Right lobe of liver (tissue), 4 donors: Measurements from ENCODE around the gene SLC35G2.

ENCODE experiments used
- POLR2A ChIP-seq: fragments of 450-650 bp; IDR thresholded peaks from one replicate; pipeline ENCODE4 v1.6.1; 2017; ENCODE audit warnings: antibody characterized with exemption, mild to moderate bottlenecking
- TF ChIP-seq, protein P1 (sequence below), 4 donors: fragments of 200-600 bp in 3 of 4; fragments of 450-650 bp in 1 of 4; IDR thresholded peaks; one replicate each; pipeline versions ENCODE4 v1.5.1 to v1.8.0; 2016 to 2022; ENCODE audit warnings: antibody characterized with exemption in 4 of 4, mild to moderate bottlenecking in 2 of 4
- donor health status: DM: no; HTN: no; CAD: no.
- donor health status: DM: no; HTN: no; CAD: no.
- donor health status: DM: no; HTN: yes; CAD: no.

DNA sequence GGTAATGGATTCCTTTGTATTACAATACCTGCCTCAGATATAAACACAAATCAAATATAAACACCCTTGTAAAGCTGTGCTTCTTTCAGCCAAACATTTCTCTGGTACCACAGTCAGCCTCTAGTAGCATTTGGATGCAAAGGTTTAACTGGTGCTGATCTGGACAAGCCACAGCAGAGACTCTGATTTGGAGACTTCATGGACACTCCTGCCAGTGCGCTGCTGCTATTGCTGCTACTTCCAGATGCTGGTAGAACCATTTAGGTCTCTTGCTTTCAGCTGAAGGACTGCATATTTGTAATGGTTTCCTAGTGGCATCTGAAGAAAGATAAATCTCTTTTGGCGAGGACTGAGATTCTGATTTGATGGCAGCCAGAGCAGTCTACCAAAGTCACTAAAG lies 80.0 kb downstream of the SLC35G2 start:
- TF ChIP-seq, protein P1, sequence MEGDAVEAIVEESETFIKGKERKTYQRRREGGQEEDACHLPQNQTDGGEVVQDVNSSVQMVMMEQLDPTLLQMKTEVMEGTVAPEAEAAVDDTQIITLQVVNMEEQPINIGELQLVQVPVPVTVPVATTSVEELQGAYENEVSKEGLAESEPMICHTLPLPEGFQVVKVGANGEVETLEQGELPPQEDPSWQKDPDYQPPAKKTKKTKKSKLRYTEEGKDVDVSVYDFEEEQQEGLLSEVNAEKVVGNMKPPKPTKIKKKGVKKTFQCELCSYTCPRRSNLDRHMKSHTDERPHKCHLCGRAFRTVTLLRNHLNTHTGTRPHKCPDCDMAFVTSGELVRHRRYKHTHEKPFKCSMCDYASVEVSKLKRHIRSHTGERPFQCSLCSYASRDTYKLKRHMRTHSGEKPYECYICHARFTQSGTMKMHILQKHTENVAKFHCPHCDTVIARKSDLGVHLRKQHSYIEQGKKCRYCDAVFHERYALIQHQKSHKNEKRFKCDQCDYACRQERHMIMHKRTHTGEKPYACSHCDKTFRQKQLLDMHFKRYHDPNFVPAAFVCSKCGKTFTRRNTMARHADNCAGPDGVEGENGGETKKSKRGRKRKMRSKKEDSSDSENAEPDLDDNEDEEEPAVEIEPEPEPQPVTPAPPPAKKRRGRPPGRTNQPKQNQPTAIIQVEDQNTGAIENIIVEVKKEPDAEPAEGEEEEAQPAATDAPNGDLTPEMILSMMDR (IDR thresholded peaks at IDR 0.05) = no peak
- no peak for TF ChIP-seq POLR2A
